Measurements from ENCODE around the gene GRID2. TPM values are rescaled to one million over a fixed set of nuclear protein-coding genes. Genes with fewer than 3 reads are reported as not detected.

The GRID2 gene
- total RNA-seq, 1 experiment from 2014 or later = 2.2 TPM

DNA sequence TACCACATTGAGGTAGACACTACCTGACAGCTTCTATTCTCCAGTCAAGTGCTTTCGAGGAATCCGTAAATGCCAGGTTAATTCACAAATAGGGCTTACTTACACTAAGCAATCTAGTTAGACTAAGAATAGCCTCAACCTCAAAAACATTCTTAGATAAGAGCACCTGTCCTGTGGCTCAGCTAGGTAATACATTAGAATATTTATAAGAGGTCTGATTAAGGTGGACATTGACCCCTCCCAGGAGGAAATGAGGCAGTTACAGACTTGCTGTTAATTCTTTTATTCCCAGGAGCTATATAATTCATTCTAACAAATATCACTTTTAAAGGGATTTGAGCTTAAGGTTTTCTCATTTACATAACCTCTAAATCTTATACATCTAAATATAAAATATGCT, 758.1 kb downstream of the GRID2 start:
- no peaks in the 10 kb centered on the region for H3K79me2 ChIP-seq (ENCODE audit: low read length)
- intact Hi-C loops (cut with micrococcal nuclease) = no loop called here
- no peaks in the 10 kb centered on the region; the same call in 1 of the 2 replicates for H3K4me1 ChIP-seq (ENCODE audit: insufficient read depth, low read length)
- H3K9ac ChIP-seq (ENCODE audit: low read length) = no peak overlapping the region
- H3F3A ChIP-seq (ENCODE audit: low read length, unreplicated experiment) = no peaks in the 10 kb centered on the region
- no peak overlapping the region for H3K4me3 ChIP-seq (ENCODE audit: low read length)
- ChIA-PET POLR2A (ENCODE audit: unreplicated experiment) (no interaction called here), CTCF (no interaction called here)
- TF ChIP-seq, protein P1, sequence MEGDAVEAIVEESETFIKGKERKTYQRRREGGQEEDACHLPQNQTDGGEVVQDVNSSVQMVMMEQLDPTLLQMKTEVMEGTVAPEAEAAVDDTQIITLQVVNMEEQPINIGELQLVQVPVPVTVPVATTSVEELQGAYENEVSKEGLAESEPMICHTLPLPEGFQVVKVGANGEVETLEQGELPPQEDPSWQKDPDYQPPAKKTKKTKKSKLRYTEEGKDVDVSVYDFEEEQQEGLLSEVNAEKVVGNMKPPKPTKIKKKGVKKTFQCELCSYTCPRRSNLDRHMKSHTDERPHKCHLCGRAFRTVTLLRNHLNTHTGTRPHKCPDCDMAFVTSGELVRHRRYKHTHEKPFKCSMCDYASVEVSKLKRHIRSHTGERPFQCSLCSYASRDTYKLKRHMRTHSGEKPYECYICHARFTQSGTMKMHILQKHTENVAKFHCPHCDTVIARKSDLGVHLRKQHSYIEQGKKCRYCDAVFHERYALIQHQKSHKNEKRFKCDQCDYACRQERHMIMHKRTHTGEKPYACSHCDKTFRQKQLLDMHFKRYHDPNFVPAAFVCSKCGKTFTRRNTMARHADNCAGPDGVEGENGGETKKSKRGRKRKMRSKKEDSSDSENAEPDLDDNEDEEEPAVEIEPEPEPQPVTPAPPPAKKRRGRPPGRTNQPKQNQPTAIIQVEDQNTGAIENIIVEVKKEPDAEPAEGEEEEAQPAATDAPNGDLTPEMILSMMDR (conservative IDR thresholded peaks at IDR 0.05; ENCODE audit: low read depth, low read length) = no peak
- TF ChIP-seq EZH2 (IDR thresholded peaks at IDR 0.05; ENCODE audit: low read length, unreplicated experiment) = no peak
- H3K4me2 ChIP-seq (ENCODE audit: low read length) = no peak overlapping the region
- H3K36me3 ChIP-seq (ENCODE audit: low read depth, low read length) = no peaks in the 10 kb centered on the region
- ATAC-seq (no peak), DNase-seq (no peak)
- H3K27ac ChIP-seq (ENCODE audit: low read length) = no peak overlapping the region
- BruUV-seq (replicated peaks) = no TSS peak
- no peaks in the 10 kb centered on the region for H3K9me2 ChIP-seq (replicated peaks; ENCODE audit: low read length)
- no peaks in the 10 kb centered on the region for H4K20me1 ChIP-seq (ENCODE audit: low read length)
- H3K9me3 ChIP-seq (ENCODE audit: low read length) = no peaks in the 10 kb centered on the region
- H2AFZ ChIP-seq (ENCODE audit: low read length) = no peak overlapping the region
- H3K27me3 ChIP-seq (ENCODE audit: low read length) = no peaks in the 10 kb centered on the region

DNA sequence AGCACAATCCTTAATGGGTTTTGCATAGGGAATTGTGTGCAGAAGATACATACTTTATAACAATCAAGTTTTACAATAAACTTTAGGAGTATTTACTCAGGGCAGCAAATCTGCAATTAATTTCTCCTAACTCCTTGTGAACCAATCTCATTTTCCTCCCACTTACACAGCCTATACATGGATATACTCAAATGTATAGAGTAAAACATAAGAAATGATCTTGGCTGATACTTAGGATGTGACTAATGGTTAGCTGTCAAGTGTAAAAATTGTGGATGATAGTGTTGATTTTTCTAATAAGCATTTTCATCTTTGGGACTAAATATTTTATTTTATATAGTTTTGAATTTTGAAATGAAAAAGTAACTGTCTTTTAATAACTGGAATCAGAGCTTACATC, 759.6 kb downstream of the GRID2 start:
- TF ChIP-seq EZH2 (IDR thresholded peaks at IDR 0.05; ENCODE audit: low read length, unreplicated experiment) (no peak), EZH2phosphoT487 (IDR thresholded peaks at IDR 0.05; ENCODE audit: borderline replicate concordance, low read length) (no peak)
- TF ChIP-seq, protein P1 (conservative IDR thresholded peaks at IDR 0.05; ENCODE audit: low read depth, low read length) = no peak
- ChIA-PET CTCF (no interaction called here), POLR2A (ENCODE audit: unreplicated experiment) (no interaction called here)
- no TSS peak for BruUV-seq (replicated peaks)
- Histone ChIP-seq H3K27me3 (ENCODE audit: low read length) (no peaks in the 10 kb centered on the region), H4K20me1 (ENCODE audit: low read length) (no peaks in the 10 kb centered on the region), H3K4me3 (ENCODE audit: low read length) (no peak overlapping the region), H3F3A (ENCODE audit: low read length, unreplicated experiment) (no peaks in the 10 kb centered on the region), H3K9me3 (ENCODE audit: low read length) (no peaks in the 10 kb centered on the region), H3K9ac (ENCODE audit: low read length) (no peak overlapping the region), H3K27ac (ENCODE audit: low read length) (no peak overlapping the region), H2AFZ (ENCODE audit: low read length) (no peak overlapping the region), H3K79me2 (ENCODE audit: low read length) (no peaks in the 10 kb centered on the region), H3K4me2 (ENCODE audit: low read length) (no peak overlapping the region), H3K36me3 (ENCODE audit: low read depth, low read length) (no peaks in the 10 kb centered on the region), H3K9me2 (replicated peaks; ENCODE audit: low read length) (no peaks in the 10 kb centered on the region), H3K4me1 (ENCODE audit: insufficient read depth, low read length) (no peaks in the 10 kb centered on the region; the same call in 1 of the 2 replicates)
- ATAC-seq = peak; percentile 50
- intact Hi-C loops (cut with micrococcal nuclease) = no loop called here
- DNase-seq = peak; percentile 5

GRCh38 chr4:93065790-93066189, 762.0 kb downstream of the GRID2 start:
- no peak overlapping the region for H2AFZ ChIP-seq (ENCODE audit: low read length)
- POLR2A ChIA-PET (ENCODE audit: unreplicated experiment) = no interaction called here
- no peak overlapping the region for H3K27ac ChIP-seq (ENCODE audit: low read length)
- no peaks in the 10 kb centered on the region for H3K27me3 ChIP-seq (ENCODE audit: low read length)
- no TSS peak for BruUV-seq (replicated peaks)
- CTCF ChIA-PET = no interaction called here
- DNase-seq = no peak
- no peak overlapping the region for H3K4me3 ChIP-seq (ENCODE audit: low read length)
- no peaks in the 10 kb centered on the region; the same call in 1 of the 2 replicates for H3K4me1 ChIP-seq (ENCODE audit: insufficient read depth, low read length)
- intact Hi-C loops (cut with micrococcal nuclease) = no loop called here
- TF ChIP-seq EZH2 (IDR thresholded peaks at IDR 0.05; ENCODE audit: low read length, unreplicated experiment) (no peak), EZH2phosphoT487 (IDR thresholded peaks at IDR 0.05; ENCODE audit: borderline replicate concordance, low read length) (no peak)
- TF ChIP-seq, protein P1 (conservative IDR thresholded peaks at IDR 0.05; ENCODE audit: low read depth, low read length) = no peak
- H3K9ac ChIP-seq (ENCODE audit: low read length) = no peak overlapping the region
- no peak for ATAC-seq
- no peak overlapping the region for H3K4me2 ChIP-seq (ENCODE audit: low read length)
- H3K36me3 ChIP-seq (ENCODE audit: low read depth, low read length) = no peaks in the 10 kb centered on the region
- no peaks in the 10 kb centered on the region for H3K9me2 ChIP-seq (replicated peaks; ENCODE audit: low read length)
- H3K79me2 ChIP-seq (ENCODE audit: low read length) = no peaks in the 10 kb centered on the region
- H4K20me1 ChIP-seq (ENCODE audit: low read length) = no peaks in the 10 kb centered on the region
- H3F3A ChIP-seq (ENCODE audit: low read length, unreplicated experiment) = no peaks in the 10 kb centered on the region
- no peaks in the 10 kb centered on the region for H3K9me3 ChIP-seq (ENCODE audit: low read length)
